HEK293 (cell line): ENCODE data around the gene CALCOCO2.

Experiments used
- ELK4 ChIP-seq: IDR thresholded peaks from 2 replicates; pipeline ENCODE4 v1.6.1; 2011; ENCODE audit warnings: mild to moderate bottlenecking, low read depth, low read length, borderline replicate concordance
- GLIS1 ChIP-seq: fragments of 450-650 bp; formaldehyde crosslinking; IDR thresholded peaks from 2 replicates; pipeline ENCODE4 v1.5.1; 2016; ENCODE audit warnings: missing biosample characterization, missing genetic modification characterization
- HIC1 ChIP-seq: fragments of 450-650 bp; formaldehyde crosslinking; IDR thresholded peaks from 2 replicates; pipeline ENCODE4 v1.5.1; 2016; ENCODE audit warnings: missing biosample characterization, missing genetic modification characterization
- MEIS1 ChIP-seq: sonication (generic); formaldehyde crosslinking; IDR thresholded peaks from 2 replicates; pipeline ENCODE4 v1.8.1; 2022; ENCODE audit warnings: missing genetic modification reagents, mild to moderate bottlenecking, borderline replicate concordance
- OVOL3 ChIP-seq: fragments of 450-650 bp; formaldehyde crosslinking; IDR thresholded peaks from 2 replicates; pipeline ENCODE4 v1.5.1; 2016; ENCODE audit warnings: missing biosample characterization, missing genetic modification characterization
- SP3 ChIP-seq: fragments of 450-650 bp; formaldehyde crosslinking; IDR thresholded peaks from 2 replicates; pipeline ENCODE4 v1.5.1; 2016; ENCODE audit warnings: missing biosample characterization, missing genetic modification characterization
- TRIM28 ChIP-seq: IDR thresholded peaks from 2 replicates; pipeline ENCODE4 v1.6.1; 2011; ENCODE audit warnings: low read length, control low read depth, borderline replicate concordance
- TSHZ1 ChIP-seq: fragments of 450-650 bp; formaldehyde crosslinking; IDR thresholded peaks from 2 replicates; pipeline ENCODE4 v1.5.1; 2016; ENCODE audit warnings: missing biosample characterization, missing genetic modification characterization, borderline replicate concordance
- ZBTB6 ChIP-seq: fragments of 450-650 bp; formaldehyde crosslinking; IDR thresholded peaks from 2 replicates; pipeline ENCODE4 v1.5.1; 2017; ENCODE audit warnings: missing biosample characterization, missing genetic modification characterization
- ZNF112 ChIP-seq: fragments of 450-650 bp; formaldehyde crosslinking; IDR thresholded peaks from 2 replicates; pipeline ENCODE4 v1.5.0; 2017; ENCODE audit warnings: missing biosample characterization, missing genetic modification characterization
- ZNF140 ChIP-seq: fragments of 450-650 bp; formaldehyde crosslinking; IDR thresholded peaks from 2 replicates; pipeline ENCODE4 v1.5.1; 2016; ENCODE audit warnings: missing biosample characterization, missing genetic modification characterization
- ZNF148 ChIP-seq: fragments of 450-650 bp; formaldehyde crosslinking; IDR thresholded peaks from 2 replicates; pipeline ENCODE4 v1.5.0; 2017; ENCODE audit warnings: missing biosample characterization, missing genetic modification characterization, borderline replicate concordance
- ZNF202 ChIP-seq: fragments of 450-650 bp; formaldehyde crosslinking; IDR thresholded peaks from 2 replicates; pipeline ENCODE4 v1.5.1; 2016; ENCODE audit warnings: missing biosample characterization, missing genetic modification characterization, borderline replicate concordance
- ZNF221 ChIP-seq: fragments of 450-650 bp; formaldehyde crosslinking; IDR thresholded peaks from 2 replicates; pipeline ENCODE4 v1.5.1; 2017; ENCODE audit warnings: missing biosample characterization, missing genetic modification characterization, borderline replicate concordance
- ZNF311 ChIP-seq: fragments of 450-650 bp; formaldehyde crosslinking; IDR thresholded peaks from 2 replicates; pipeline ENCODE4 v1.5.1; 2017; ENCODE audit warnings: missing biosample characterization, missing genetic modification characterization, borderline replicate concordance
- ZNF366 ChIP-seq: fragments of 450-650 bp; formaldehyde crosslinking; conservative IDR thresholded peaks from 2 replicates; pipeline ENCODE4 v1.5.1; 2016; ENCODE audit warnings: missing biosample characterization, missing genetic modification characterization
- ZNF391 ChIP-seq: fragments of 450-650 bp; formaldehyde crosslinking; IDR thresholded peaks from 2 replicates; pipeline ENCODE4 v1.5.1; 2016; ENCODE audit warnings: low read depth, missing biosample characterization, missing genetic modification characterization, borderline replicate concordance
- ZNF394 ChIP-seq: fragments of 450-650 bp; formaldehyde crosslinking; IDR thresholded peaks from 2 replicates; pipeline ENCODE4 v1.5.1; 2016; ENCODE audit warnings: missing biosample characterization, missing genetic modification characterization, mild to moderate bottlenecking, moderate library complexity, borderline replicate concordance
- ZNF513 ChIP-seq: fragments of 450-650 bp; IDR thresholded peaks from 2 replicates; pipeline ENCODE4 v1.5.1; 2018; ENCODE audit warnings: missing biosample characterization, missing genetic modification characterization
- ZNF529 ChIP-seq: fragments of 450-650 bp; formaldehyde crosslinking; IDR thresholded peaks from 2 replicates; pipeline ENCODE4 v1.5.1; 2017; ENCODE audit warnings: missing genetic modification characterization, missing biosample characterization; ENCODE audit not compliant: insufficient replicate concordance
- ZNF571 ChIP-seq: fragments of 450-650 bp; formaldehyde crosslinking; IDR thresholded peaks from 2 replicates; pipeline ENCODE4 v1.5.0; 2017; ENCODE audit warnings: missing biosample characterization, missing genetic modification characterization
- ZNF600 ChIP-seq: fragments of 450-650 bp; formaldehyde crosslinking; IDR thresholded peaks from 2 replicates; pipeline ENCODE4 v1.5.1; 2016; ENCODE audit warnings: missing biosample characterization, missing genetic modification characterization
- ZNF621 ChIP-seq: fragments of 450-650 bp; formaldehyde crosslinking; IDR thresholded peaks from 2 replicates; pipeline ENCODE4 v1.5.1; 2017; ENCODE audit warnings: missing biosample characterization, missing genetic modification characterization
- ZNF677 ChIP-seq: fragments of 450-650 bp; IDR thresholded peaks from 2 replicates; pipeline ENCODE4 v1.5.0; 2018; ENCODE audit warnings: missing biosample characterization, mild to moderate bottlenecking, missing genetic modification characterization, moderate library complexity
- ZNF76 ChIP-seq: fragments of 450-650 bp; formaldehyde crosslinking; IDR thresholded peaks from 2 replicates; pipeline ENCODE4; 2016; ENCODE audit warnings: low read depth, missing biosample characterization, missing genetic modification characterization, borderline replicate concordance
- ZNF830 ChIP-seq: fragments of 450-650 bp; IDR thresholded peaks from 2 replicates; pipeline ENCODE4 v1.5.0; 2018; ENCODE audit warnings: missing biosample characterization, missing genetic modification characterization, low read depth, mild to moderate bottlenecking, moderate library complexity
- ZXDB ChIP-seq: fragments of 450-650 bp; formaldehyde crosslinking; IDR thresholded peaks from 2 replicates; pipeline ENCODE4 v1.5.1; 2016; ENCODE audit warnings: missing biosample characterization, missing genetic modification characterization

CALCOCO2 gene

GRCh38 chr17:48892940-48893645 is 62.3 kb downstream of the CALCOCO2 start (continued):
- TF ChIP-seq ZNF311 (tag by site-specific recombination) (no peak), GLIS1 (tag by site-specific recombination) (no peak), HIC1 (no peak; the same call in 1 of the 2 replicates), MEIS1 (CRISPR knock-in tag) (no peak), ZXDB (peak; percentile 4; the same call in 1 of the 2 replicates), ELK4 (no peak), OVOL3 (no peak), ZBTB6 (tag by site-specific recombination) (no peak), ZNF830 (tag by site-specific recombination) (no peak), ZNF221 (tag by site-specific recombination) (no peak), ZNF621 (no peak), ZNF112 (tag by site-specific recombination) (no peak), TRIM28 (no peak), ZNF571 (tag by site-specific recombination) (no peak), ZNF76 (tag by site-specific recombination) (0 out of 2 replicates have a peak, but pooled peaks have one; percentile 11), ZNF391 (peak; percentile 47; the same call in 1 of the 2 replicates), ZNF513 (no peak), ZNF677 (no peak), ZNF140 (tag by site-specific recombination) (no peak), ZNF600 (tag by site-specific recombination) (no peak), ZNF529 (tag by site-specific recombination) (no peak), ZNF394 (tag by site-specific recombination) (no peak; the same call in 1 of the 2 replicates), TSHZ1 (tag by site-specific recombination) (0 out of 2 replicates have a peak, but pooled peaks have one; percentile 53), ZNF366 (no peak), SP3 (no peak), ZNF202 (tag by site-specific recombination) (no peak), ZNF148 (tag by site-specific recombination) (no peak)
